HL-60 (cell line): ENCODE results near the gene PCDHGA10.
"Not testable (repeated sequence)": the region's sequence is repeated elsewhere in the genome, so short reads cannot be mapped to it uniquely, and the experiment has no call there.

ENCODE experiments used
- DNase-seq, 2 experiments: peaks; one replicate each; pipeline ENCODE4 v3.0.0-alpha.2; 2010 to 2020; ENCODE audit warnings: low read depth in 1 of 2, low spot score in 1 of 2
- H3K27ac ChIP-seq: fragments of 250-450 bp; sonication (Bioruptor Pico); replicated peaks from 2 replicates; pipeline ENCODE4 v1.5.1; 2020; ENCODE audit warnings: mild to moderate bottlenecking, moderate library complexity
- H3K27me3 ChIP-seq: fragments of 250-450 bp; sonication (Bioruptor Pico); 2 replicates; pipeline ENCODE4 v1.5.1; 2021; ENCODE audit warnings: mild to moderate bottlenecking, moderate library complexity; ENCODE audit not compliant: insufficient read depth, poor library complexity, severe bottlenecking
- H3K4me3 ChIP-seq: replicated peaks from 2 replicates; pipeline ENCODE4 v1.5.1; 2011; ENCODE audit warnings: mild to moderate bottlenecking, control low read depth, low read length; ENCODE audit not compliant: insufficient read depth
- CTCF ChIP-seq: IDR thresholded peaks from one replicate; pipeline ENCODE4 v1.5.1; 2011; ENCODE audit warnings: low read length, control low read depth, inconsistent platforms; ENCODE audit not compliant: insufficient read depth
- GABPA ChIP-seq: IDR thresholded peaks from 2 replicates; pipeline ENCODE4 v1.6.1; 2012; ENCODE audit warnings: low read depth
- POLR2AphosphoS5 ChIP-seq: IDR thresholded peaks from 2 replicates; pipeline ENCODE4 v1.6.1; 2012; ENCODE audit warnings: low read depth
- REST ChIP-seq: IDR thresholded peaks from 2 replicates; pipeline ENCODE4 v1.6.1; 2012; ENCODE audit warnings: low read depth; ENCODE audit not compliant: insufficient replicate concordance
- SPI1 ChIP-seq: IDR thresholded peaks from 2 replicates; pipeline ENCODE4 v1.6.1; 2012; ENCODE audit warnings: low read depth, mild to moderate bottlenecking, borderline replicate concordance

PCDHGA10 gene

GRCh38 chr5:141411575-141411974 is 1.2 kb upstream of the PCDHGA10 start:
- H3K27me3 ChIP-seq = peaks cover 3% of the 10 kb centered on the region
- no peak overlapping the region for H3K27ac ChIP-seq
- no peak overlapping the region for H3K4me3 ChIP-seq
- no peak for DNase-seq
- no peak for TF ChIP-seq REST
- no peak for TF ChIP-seq SPI1
- TF ChIP-seq GABPA = no peak
- TF ChIP-seq POLR2AphosphoS5 = no peak
- TF ChIP-seq CTCF = no peak

- Histone ChIP-seq H3K4me3 (peak overlapping the region; percentile 68), H3K27ac (no peak overlapping the region), H3K27me3 (peaks cover 5% of the 10 kb centered on the region)
- DNase-seq = peak in 1 of 2 experiments; percentile 21
- TF ChIP-seq SPI1 = no peak
- TF ChIP-seq CTCF = no peak
- no peak for TF ChIP-seq GABPA
- TF ChIP-seq REST = no peak
- no peak for TF ChIP-seq POLR2AphosphoS5
Measured at GRCh38 chr5:141413540-141414069, 818 bp downstream of the PCDHGA10 start.

- not testable (repeated sequence) for H3K27me3 ChIP-seq, H3K4me3 ChIP-seq, DNase-seq, H3K27ac ChIP-seq
Measured at GRCh38 chr5:141414548-141415274, 1.9 kb downstream of the PCDHGA10 start.

GRCh38 chr5:141415275-141415618 is 2.5 kb downstream of the PCDHGA10 start:
- not testable (repeated sequence) for DNase-seq, H3K27ac ChIP-seq, H3K4me3 ChIP-seq

GRCh38 chr5:141417494-141418172 is 4.8 kb downstream of the PCDHGA10 start, which contains the start of gene PCDHGB7:
Gene PCDHGB7 (plus strand): TSS chr5:141417677. CDS start chr5:141417860, 183 bp downstream.
- Histone ChIP-seq H3K27me3 (peaks cover 12% of the 10 kb centered on the region), H3K4me3 (peak within 1 kb of the TSS; percentile 51)
- peak; percentile 75 for TF ChIP-seq CTCF
- H3K27ac ChIP-seq = not testable (repeated sequence)
- peak in 1 of 2 experiments; percentile 79 for DNase-seq

More at GRCh38 chr5:141415275-141415618, 2.5 kb downstream of the PCDHGA10 start:
- not testable (repeated sequence) for H3K27me3 ChIP-seq
